Measurements from ENCODE around the gene A2M.

DNA sequence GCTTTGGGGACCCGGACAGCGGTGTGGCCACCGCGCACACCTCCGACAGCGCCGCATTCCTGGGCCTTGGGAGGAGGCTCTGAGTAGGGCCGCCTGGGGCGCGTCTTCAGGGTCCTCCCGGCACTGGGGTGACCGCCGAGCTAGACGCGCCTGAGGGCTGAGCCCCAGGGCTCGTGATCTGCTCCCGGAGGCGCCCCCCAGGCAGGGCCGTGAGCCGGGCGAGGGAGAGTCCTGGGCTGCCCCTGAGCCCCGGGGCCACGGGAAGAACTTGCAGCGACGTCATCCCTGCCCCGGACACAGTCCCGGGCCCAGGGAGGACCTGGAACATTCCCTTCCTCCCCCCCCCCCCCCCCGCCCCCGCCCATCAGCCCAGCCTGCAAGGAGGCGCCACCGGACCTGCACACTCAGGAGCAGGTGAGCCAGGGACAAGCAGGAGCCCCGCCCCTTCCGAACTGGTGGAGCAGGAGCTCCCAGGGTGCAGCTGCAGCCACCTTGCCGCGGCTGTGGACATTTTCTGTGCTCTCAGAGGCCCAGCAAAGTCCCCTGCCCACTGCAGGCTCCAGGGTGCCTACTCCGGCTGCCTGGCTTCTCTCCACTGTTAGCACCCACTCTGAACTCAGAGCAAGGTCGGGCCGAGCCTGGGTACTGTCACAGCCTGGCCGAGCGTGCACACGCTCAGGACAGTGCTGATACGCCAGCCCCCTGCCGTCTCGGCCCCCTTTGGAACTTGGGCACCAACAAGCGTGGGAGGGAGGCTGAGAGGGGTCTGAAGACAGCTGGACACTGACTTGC, 50.7 kb downstream of the A2M start:
- TF ChIP-seq, protein P1, sequence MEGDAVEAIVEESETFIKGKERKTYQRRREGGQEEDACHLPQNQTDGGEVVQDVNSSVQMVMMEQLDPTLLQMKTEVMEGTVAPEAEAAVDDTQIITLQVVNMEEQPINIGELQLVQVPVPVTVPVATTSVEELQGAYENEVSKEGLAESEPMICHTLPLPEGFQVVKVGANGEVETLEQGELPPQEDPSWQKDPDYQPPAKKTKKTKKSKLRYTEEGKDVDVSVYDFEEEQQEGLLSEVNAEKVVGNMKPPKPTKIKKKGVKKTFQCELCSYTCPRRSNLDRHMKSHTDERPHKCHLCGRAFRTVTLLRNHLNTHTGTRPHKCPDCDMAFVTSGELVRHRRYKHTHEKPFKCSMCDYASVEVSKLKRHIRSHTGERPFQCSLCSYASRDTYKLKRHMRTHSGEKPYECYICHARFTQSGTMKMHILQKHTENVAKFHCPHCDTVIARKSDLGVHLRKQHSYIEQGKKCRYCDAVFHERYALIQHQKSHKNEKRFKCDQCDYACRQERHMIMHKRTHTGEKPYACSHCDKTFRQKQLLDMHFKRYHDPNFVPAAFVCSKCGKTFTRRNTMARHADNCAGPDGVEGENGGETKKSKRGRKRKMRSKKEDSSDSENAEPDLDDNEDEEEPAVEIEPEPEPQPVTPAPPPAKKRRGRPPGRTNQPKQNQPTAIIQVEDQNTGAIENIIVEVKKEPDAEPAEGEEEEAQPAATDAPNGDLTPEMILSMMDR (IDR thresholded peaks at IDR 0.05), result no peak
- TF ChIP-seq EP300 (IDR thresholded peaks at IDR 0.05; ENCODE audit: low read depth) (no peak), POLR2A (IDR thresholded peaks at IDR 0.05) (peak; percentile 83)

All from transverse colon (tissue), 3 donors.